ENCODE measurements around the gene SMR3A. TPM values are rescaled to one million over a fixed set of nuclear protein-coding genes. Genes with fewer than 3 reads are reported as not detected.

Gene SMR3A
- total RNA-seq, 2 experiments from 2014 or later, result not detected

GRCh38 chr4:70336043-70336442, 24.5 kb upstream of the SMR3A start:
- Mint-ChIP-seq H3K27me3 (no peaks in the 10 kb centered on the region), H3K4me1 (ENCODE audit: low read depth) (no peaks in the 10 kb centered on the region), H3K4me3 (no peak overlapping the region), H3K9me3 (no peaks in the 10 kb centered on the region), H3K36me3 (ENCODE audit: low read depth) (no peaks in the 10 kb centered on the region), H3K27ac (no peak overlapping the region)
- intact Hi-C loops (cut with micrococcal nuclease), result no loop called here
- CTCF ChIA-PET, result no interaction called here
- no peak for DNase-seq
- TF ChIP-seq CTCF (IDR thresholded peaks at IDR 0.05), result no peak
- ATAC-seq, result no peak
- POLR2A ChIA-PET, result no interaction called here

- Mint-ChIP-seq H3K27ac (no peak overlapping the region), H3K27me3 (no peaks in the 10 kb centered on the region), H3K9me3 (no peaks in the 10 kb centered on the region), H3K4me3 (no peak overlapping the region), H3K36me3 (ENCODE audit: low read depth) (no peaks in the 10 kb centered on the region), H3K4me1 (ENCODE audit: low read depth) (no peaks in the 10 kb centered on the region)
- intact Hi-C loops (cut with micrococcal nuclease), result no loop called here
- no peak for TF ChIP-seq CTCF (IDR thresholded peaks at IDR 0.05)
- ChIA-PET POLR2A (no interaction called here), CTCF (no interaction called here)
- DNase-seq (no peak), ATAC-seq (no peak)
These were observed 22.6 kb upstream of the SMR3A start for GRCh38 chr4:70337886-70338420.

GRCh38 chr4:70356185-70356584, 4.4 kb upstream of the SMR3A start:
- intact Hi-C loops (cut with micrococcal nuclease), result no loop called here
- Mint-ChIP-seq H3K36me3 (ENCODE audit: low read depth) (no peaks in the 10 kb centered on the region), H3K4me1 (ENCODE audit: low read depth) (no peaks in the 10 kb centered on the region), H3K27me3 (no peaks in the 10 kb centered on the region), H3K9me3 (no peaks in the 10 kb centered on the region), H3K27ac (no peak overlapping the region), H3K4me3 (no peak overlapping the region)
- TF ChIP-seq CTCF (IDR thresholded peaks at IDR 0.05), result no peak
- ChIA-PET CTCF (no interaction called here), POLR2A (no interaction called here)
- ATAC-seq, result no peak
- DNase-seq, result no peak

GRCh38 chr4:70359115-70359661, 1.4 kb upstream of the SMR3A start:
- intact Hi-C loops (cut with micrococcal nuclease), result no loop called here
- ChIA-PET CTCF (no interaction called here), POLR2A (no interaction called here)
- no peak overlapping the region for H3K27ac Mint-ChIP-seq
- no peak for ATAC-seq
- DNase-seq, result no peak
- H3K4me1 Mint-ChIP-seq (ENCODE audit: low read depth), result no peaks in the 10 kb centered on the region
- H3K4me3 Mint-ChIP-seq, result no peak overlapping the region
- H3K36me3 Mint-ChIP-seq (ENCODE audit: low read depth), result no peaks in the 10 kb centered on the region
- no peaks in the 10 kb centered on the region for H3K27me3 Mint-ChIP-seq
- H3K9me3 Mint-ChIP-seq, result no peaks in the 10 kb centered on the region
- TF ChIP-seq CTCF (IDR thresholded peaks at IDR 0.05), result no peak

GRCh38 chr4:70364002-70364401, 3.4 kb downstream of the SMR3A start:
- ATAC-seq (no peak), DNase-seq (no peak)
- Mint-ChIP-seq H3K4me1 (ENCODE audit: low read depth) (no peaks in the 10 kb centered on the region), H3K27me3 (no peaks in the 10 kb centered on the region), H3K9me3 (no peaks in the 10 kb centered on the region), H3K36me3 (ENCODE audit: low read depth) (no peaks in the 10 kb centered on the region), H3K4me3 (no peak overlapping the region), H3K27ac (no peak overlapping the region)
- TF ChIP-seq CTCF (IDR thresholded peaks at IDR 0.05), result no peak
- ChIA-PET POLR2A (no interaction called here), CTCF (no interaction called here)
- intact Hi-C loops (cut with micrococcal nuclease), result no loop called here

Measured in activated CD8-positive, alpha-beta T cell treated with anti-CD3 and anti-CD28 coated beads for 36 hours (primary cell).